ENCODE data around the gene FBXW4.

FBXW4 gene

DNA sequence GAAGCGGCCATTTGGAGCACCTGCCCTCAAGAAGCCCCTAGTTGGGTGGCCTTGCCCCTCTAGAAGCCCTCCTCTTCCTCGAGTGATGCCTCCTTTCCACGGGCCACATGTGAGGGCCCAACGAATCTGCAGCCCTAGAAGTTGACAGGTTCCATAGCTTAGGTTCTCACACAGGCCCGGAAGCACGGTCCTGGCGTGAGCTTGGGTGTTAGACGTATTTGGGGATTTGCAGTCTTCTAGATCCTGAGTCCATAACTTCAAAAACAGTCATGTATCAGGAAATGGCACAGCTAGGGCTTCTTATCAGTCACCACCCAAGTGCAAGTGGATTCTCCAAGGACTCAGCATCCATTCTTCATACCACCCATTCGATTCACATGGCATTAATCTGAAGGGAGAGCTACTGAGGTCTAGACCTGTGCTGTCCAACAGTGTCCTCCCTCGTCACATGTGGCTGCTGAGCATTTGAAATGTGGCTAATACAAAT is 477 bp upstream of the FBXW4 start:
- no peak for DNase-seq

DNA sequence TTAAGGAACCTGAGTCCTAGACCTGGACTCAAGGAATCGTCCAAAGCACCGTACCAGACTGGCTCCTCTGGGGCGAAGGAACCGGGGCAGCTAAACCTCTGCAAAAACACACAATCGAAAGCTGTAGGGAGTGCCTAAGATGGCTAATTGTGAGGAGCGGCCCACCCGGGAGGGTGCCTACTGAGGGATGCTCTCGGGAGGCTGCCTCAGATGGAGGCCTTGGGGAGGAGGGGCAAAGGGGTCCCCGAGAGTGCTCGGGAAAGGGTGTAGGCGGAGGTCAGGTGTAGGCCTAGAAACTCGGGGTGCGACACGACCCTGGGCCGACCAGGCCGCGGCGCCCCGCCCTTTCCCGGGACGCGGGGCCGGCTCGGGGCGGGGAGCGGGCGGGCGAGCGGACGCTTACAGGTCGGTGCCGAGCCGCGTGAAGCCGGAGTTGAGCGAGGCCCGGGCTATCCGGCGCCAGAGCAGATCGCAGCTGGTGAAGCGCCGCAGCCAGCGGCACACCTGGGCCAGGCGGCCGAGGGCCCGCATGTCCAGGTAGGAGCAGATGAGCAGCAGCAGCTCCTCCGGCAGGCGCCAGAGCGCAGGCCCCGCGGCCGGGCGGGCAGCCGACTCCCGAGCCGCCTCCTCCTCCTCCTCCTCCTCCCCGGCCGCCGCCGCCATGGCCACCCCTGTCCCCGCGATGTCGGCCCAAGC is 844 bp downstream of the FBXW4 start:
- peak; percentile 44 to 52 for DNase-seq

DNA sequence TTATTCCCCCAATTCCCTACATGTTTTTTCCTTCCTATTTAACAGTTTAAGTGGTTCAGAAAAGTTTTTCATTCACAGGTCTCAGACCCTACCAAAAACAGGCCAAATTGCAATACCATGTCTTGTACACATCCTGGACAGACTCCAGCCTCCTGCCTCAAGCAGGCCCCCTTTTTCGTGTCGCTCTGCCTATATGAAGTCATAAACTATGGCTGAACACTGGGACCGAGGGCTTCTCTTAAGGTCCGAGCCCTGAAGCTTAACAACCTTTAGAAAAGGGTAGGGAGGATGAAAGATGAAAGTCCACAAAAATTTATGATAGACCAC is 1.4 kb downstream of the FBXW4 start:
- peak; percentile 4 to 45 for DNase-seq

DNA sequence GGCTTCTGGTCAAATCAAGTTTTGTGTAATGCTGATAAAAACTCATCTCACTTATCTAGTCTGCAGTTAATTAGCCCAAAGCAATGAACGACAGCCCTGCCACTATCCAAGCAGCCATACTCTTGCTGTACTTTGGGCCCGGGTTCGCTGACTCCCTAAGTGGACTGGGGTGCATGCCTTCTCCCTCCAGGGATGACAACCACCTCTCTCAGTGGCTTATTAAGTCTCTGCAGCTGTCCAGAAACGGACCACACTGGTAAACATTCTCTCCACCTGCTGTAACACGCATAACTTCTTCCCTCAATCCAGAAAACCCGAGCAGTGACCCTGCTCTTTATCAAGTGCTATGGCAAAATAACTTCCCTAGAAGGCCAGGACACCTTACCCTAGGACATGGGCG is 3.9 kb downstream of the FBXW4 start:
- no peak for DNase-seq

DNA sequence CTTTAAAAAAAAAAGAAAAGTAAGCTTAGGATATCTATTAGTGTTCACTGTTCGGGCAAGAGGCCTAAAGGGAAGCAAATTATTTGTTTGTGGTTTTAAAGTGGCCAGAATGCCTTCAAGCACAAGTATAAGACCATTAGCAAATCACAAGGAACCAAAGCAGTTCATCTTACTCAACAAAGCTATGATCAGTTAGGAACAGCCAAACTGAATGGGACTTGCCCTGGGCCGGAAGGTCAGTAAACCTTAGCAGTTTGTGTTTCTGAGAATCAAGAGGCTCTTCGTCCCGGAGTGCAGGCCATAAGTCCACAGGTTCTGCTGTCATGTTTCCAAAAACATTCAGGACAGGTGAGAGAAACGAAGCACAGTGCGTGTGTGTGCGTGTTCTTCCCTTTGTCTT is 4.5 kb downstream of the FBXW4 start:
- no peak for DNase-seq

DNA sequence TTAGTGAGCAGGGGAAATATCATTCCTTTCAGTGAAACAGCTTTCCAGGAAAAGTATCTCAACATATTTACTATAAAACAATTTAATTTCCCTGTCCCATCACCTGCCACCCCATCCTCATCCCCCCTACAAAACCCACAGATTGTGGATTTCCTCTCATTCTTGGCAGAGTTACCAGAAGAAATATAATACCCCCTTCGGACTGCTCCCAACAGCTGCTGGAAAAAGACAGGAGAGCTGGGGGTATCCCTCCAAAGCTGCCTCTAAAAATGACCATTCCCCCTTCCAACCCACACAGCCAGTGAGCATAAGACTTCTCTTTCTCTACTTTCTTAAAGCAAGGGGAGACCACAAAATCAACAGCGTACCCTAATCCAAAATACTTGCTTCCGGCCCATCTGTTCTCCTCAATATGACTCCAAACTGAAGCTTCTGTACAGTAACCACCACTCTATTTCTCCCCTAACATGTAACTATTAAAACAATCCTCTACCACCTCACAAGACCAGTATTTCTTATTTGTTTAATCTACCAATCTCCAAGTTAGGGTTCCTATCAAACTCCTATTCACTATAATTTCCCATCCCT is 7.8 kb downstream of the FBXW4 start:
- peak in 1 of 2 experiments; percentile 12 for DNase-seq

DNA sequence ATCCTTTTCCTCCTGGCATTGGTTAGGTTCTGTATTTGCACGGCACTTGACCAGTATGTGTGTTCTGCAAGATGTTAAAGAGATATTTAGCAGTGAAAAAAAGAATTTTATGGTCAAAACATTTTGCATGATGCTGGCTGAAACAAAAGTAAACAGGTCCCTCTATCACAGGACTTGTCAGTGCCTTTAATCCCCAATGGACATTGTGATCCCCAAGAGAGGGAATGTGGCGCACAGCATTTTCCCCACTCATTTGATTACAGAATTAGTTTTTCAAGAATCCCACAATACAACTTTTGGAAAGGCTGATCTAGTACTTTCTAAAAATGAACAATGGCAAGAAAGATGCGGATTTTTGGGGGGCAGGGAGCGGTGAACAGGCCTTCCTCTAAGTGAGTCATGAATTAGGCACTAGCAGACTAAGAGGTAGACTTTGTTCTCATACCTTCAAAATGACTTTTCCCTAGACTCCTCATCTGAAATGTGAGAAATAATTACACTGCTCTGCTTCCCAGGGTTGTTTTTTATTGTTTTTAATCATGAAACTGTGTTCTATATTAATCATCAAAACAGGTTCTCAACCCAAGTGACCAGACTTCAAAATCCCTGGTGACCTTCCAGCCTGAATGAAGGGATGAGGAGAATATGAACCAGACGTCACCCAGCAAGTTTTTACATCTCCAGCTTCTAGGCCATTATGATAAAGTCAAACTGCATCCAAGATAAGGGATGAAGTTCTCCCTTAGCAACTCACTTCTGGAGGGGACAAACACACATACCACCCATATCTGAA is 8.6 kb downstream of the FBXW4 start:
- DNase-seq, result no peak

DNA sequence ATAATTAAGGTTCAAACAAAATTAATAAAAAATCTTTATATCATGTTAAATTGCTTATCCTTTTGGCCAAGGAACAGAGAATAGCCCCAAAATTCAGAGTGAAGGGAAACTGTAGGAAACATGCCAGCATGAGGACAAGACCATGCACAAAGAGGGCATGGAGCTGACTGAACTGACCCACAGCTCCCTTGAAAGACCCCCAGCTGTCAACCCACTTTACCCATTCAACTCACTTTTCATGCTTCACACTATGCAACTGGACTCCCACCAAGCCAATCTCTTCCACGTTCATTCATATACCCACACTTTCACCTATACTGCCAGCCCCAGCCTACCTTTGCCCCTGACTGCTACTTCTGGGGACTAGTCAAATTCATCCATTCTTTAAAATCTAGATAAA is 10.2 kb downstream of the FBXW4 start:
- DNase-seq, result no peak

DNA sequence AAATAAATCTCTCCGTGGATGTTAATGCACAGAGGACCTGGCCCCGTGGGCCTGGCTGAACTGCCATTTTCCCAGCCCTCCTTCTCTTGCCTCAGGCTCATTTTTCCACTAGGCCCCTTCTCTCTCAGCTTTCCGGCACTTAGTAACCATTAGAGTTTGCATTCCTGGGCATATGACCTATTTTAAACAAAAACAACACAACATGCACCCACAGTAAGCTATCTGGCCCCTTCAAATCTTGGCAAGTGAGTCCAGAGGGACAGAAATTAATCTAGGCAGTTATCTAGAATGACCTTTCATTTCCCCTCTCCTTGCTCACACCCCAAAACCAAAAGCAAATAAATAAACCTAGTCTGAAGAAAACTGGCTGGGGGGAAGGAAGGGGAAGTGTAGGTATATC is 11.7 kb downstream of the FBXW4 start:
- DNase-seq, result no peak

DNA sequence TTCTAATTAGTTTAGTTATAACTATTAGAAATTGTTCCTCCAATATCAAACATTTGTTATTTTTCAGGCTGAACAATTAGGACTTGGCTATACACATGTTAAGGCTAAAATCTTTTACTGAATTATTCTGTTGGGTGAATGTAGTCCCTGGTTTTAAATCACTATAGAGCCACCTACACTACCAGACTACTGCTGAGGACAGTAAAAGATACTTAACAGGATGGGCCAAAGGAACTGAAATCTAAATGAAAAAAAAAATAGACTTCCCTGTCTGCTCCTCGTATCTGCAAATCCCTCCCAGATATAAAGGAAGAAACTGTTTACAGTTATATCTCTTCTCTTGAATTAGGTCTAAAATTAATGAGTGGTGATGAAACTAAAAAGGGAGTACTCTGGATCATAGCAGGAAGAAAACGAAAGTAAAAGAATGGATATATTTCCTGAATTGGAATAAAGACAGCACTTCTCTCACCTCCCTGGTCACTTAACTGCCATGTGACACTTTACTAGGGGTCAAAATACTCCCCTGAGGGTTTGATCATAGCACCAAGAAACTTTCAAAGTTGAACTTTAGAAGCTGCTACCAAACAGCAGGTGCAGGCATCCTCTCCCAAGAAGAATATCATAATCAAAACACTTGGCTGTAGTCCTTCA is 12.7 kb downstream of the FBXW4 start:
- DNase-seq, result no peak

DNA sequence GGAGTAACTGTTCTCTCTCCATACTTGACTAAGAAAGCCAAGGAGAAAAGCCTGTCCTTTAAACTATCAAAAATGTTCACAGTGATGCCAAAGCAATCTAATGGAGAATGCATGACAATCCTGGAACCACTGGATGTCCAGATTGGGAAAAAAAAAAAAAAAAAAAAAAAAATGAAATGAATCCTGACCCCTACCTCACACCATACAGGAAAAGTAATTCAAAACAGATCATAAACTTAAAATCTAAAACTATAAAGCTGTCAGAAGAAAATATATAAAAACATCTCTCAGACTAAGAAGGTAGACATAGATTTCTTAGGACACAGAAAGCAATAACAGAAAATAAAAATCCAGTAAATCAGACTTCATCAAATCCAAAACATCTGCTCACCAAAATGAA is 18.4 kb downstream of the FBXW4 start:
- DNase-seq, result no peak

DNA sequence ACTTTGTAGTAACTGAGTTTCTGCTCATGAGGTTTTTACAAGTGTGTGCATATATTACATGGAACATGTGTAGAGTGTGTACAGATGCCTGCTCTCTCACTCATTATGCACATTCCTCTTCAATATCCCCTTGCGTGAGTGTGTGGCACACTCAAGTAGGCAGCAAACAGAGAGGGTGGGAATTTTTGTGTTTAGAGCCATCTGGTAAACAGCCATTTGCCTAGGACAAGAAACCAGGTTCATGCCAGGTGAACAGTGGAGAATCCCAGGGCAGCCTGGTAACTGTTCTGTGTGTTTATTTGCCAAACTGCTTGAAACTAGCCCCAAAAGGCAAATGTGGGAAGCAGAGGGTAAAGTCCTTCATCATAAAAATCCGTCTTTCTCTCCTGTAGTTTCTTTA is 19.9 kb downstream of the FBXW4 start:
- DNase-seq, result no peak

DNA sequence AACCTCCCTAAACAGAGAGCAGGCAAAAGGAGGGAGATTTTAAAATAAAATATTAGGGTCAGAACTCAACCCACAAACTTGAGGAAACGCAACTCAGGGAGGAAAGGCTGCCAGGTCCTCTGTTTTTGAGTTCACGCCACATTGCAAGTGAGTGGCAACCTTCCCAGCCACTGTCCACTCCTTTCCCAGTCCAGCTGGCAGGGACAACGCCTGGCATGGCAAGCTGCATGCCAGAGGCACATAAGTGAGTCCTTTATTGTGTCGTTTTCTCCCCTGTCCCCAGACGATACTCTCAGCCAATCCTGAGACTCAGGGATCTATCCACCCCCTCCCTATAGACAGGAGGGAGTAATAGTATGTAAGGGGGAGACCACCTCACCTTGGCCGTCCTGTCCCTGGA is 22.4 kb downstream of the FBXW4 start:
- no peak for DNase-seq

DNA sequence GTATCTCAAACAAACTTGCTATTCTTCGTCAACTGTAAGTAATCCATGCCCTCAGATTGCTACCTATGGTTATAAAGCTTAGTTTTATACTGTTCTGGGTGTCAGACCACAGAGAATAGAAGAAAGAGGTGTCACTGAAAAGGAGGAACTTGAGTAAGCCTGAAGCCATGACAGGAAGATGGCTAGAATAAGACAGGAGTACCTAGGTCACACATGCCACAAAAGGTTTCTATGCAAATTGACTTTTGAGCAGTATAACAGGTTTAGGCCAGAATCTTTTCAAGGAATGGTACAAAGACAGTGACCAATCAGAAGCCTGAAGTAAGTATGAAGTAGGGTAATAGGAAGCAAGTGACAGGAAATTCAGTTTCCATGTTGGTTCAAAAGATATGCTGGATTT is 23.5 kb downstream of the FBXW4 start:
- DNase-seq, result no peak

DNA sequence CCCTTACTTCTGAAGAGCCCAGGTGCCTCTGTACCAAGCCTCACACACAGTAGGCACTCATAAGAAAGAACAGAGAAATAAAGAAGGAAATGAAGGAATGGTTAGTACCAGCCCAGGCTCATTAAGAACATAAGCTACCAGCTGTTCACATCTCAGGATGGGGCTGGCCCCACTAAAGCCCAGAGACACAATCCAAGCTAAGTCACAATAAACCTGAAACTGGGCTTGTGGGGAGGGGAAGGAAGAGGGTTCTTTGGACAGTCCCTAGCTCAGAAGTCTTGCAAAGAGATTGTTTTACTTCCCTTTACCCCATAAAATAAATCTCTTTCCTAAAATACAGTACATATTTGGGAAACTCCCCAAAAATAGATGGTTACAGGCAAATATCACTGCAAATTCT is 24.3 kb downstream of the FBXW4 start:
- DNase-seq, result no peak

DNA sequence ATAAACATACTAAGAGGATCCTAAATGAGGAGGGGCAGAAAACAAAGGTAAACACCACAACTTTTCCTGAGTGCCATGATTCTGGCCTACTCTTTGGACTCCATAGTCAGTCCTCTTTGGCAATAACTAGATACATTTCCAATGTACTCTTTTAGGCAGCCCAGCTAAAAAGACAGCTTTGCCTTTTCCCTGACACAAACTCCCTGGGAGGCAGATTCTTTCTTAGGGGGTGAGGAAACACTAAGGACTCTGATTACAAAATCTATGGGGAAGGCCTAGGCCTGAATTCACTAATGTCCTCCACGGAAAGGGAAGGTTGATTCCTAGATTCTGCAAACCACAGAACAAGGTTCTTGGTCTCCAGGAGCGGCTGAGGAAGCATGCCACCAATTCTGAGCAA is 25.8 kb downstream of the FBXW4 start:
- DNase-seq, result no peak

DNA sequence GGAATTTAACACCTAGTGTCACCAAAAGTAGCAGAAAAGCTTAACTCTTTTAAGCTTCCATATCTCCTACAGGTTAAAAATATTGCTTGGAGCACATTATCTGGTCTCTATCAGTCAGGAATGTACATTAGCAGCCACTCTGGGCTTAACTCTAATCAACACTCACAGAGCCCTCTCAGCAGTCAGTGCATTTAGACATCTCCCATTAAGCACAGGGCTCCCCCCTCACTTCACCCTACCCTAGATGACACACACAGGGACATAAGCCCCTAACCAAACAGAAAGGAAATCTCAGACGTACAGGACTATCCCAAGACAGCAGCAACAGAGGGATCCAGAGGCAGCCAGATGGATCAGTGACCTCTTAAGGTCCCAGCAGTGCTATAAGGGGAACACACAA is 26.4 kb downstream of the FBXW4 start:
- no peak for DNase-seq

DNA sequence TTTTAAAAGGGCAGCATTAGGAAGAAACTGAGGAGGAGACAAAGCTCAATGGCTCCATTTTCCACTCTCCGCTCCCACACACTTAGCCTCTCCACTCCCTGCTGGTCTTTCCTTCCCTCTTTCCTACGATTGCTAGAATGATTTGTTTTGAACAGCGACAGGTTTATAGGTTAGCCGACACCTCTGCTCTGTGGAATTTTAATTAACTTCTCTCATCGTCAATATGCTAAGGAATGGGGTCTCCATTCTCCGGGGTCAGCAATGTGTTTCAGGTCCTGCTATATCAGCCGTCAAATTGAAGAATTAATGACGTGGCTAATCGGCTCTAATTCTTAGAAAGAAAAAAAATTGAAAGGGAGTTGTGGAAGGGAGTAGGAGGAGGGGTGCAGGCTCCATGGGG is 28.9 kb downstream of the FBXW4 start:
- no peak for DNase-seq

DNA sequence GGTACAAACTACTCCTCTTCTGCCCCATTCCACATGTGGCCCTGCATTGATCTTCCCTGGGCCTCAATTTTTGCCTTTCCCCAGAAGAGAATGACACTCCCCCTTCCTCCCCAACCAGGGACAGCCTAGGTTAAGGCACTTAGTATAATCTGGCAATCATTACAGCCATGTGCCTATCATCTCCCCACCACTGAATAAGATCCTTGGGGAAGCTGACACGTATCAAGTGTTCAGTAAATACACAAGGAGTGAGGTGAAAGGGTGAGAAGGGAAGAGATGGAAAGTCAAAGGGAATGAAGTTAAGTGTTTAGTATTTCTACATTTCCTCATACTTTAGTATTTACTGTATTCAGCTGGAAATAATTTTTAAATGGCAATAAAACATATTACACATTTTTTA is 31.9 kb downstream of the FBXW4 start:
- DNase-seq, result no peak

DNA sequence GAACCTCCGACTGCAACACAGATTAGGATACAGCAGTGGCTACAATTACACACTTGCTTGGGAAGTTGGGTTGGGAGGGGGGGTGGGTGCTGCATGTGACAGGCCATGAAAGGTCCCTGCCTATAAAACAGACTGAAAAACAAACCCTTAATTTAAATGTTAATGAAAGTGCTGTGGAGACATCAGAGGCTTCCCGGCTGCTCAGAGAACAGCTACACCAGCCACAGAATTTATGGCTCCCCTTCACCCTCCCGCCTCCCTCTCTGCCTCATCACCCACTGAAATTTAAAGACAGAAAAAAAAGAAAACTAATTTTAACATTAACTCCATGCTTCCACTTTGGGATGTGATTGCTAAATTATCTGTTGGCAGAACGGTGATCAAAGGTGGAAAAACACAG is 34.7 kb downstream of the FBXW4 start:
- no peak for DNase-seq

DNA sequence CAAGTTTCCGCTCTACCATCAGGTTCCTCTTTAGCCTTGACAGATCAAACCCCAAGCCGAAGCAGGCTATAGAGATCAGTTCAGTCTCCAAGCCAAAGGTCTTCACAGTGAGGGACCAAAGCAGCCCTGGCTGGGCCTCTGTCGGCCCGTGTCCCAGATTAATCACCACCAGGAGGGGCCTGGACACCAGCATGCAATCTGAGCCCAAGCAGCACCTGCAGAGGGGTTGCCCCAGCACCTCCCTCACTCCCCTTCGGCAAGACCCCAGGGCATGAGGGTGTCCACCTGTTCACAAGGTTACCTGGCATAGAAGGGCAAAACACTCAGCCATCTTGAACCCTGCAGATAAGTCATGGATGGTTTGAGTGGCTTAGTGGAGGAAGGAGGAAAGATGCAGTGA is 36.0 kb downstream of the FBXW4 start:
- no peak for DNase-seq

DNA sequence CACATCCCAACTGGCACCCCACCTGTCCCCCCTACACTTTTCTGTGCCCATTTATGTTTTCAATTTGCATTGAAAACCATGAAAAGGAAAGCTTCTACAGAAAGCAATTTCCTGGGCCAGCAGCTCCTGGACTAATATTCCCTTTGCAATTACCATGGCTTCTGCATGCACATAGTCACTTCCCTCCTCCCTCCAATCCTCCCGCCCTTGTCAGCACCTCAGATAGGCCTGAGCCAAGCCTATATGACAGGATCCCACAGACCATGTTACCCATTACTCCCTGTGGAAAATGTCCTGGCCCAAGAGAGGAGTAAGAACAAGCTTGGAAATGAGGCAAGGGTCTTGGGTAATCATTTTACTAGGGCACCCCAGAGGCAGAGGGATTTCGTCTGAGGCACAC is 38.1 kb downstream of the FBXW4 start:
- no peak for DNase-seq

DNA sequence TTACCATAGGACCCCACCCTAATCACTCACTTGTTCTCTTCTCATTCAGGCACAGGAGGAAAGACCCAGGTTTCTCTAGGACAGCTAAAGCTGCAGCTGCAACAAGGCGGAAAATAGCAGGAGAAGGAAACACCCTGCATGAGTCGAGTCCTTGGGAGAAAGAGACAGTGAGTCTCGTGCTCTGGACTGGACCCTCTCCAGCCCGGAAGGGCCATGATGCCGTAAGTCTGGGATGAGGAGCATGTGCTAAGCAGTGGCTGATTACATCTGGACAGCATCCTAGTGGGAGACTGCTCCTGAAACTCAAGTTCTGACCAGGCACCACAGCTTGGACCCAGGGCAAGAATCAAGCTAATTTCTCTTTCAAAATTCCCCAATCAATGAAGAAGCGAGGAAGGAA is 39.4 kb downstream of the FBXW4 start:
- no peak for DNase-seq

DNA sequence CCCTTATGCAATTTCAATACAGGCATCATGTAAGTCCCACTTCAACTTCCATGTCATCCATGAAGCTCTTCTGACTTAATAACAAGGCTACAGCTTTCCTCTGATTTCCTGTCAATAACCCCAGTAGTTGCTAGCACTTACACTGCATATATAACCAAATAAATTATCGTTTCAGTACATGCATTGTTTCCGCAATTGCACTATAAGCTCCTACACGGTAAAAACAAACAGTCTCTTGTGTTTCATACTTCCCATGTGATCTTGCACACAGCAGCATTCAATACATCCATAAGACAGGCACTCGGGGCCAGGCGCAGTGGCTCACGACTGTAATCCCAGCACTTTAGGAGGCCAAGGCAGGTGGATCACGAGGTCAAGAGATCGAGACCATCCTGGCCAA is 41.4 kb downstream of the FBXW4 start:
- DNase-seq, result no peak
